AG09309 (cell line): ENCODE results near the gene POLA2.

Experiments used
- DNase-seq: peaks from one replicate; pipeline ENCODE4 v3.0.0-alpha.2; 2010; ENCODE audit warnings: low read depth
- H3K4me3 ChIP-seq: 2 replicates; pipeline ENCODE4 v1.5.1; 2011; ENCODE audit warnings: mild to moderate bottlenecking, low read depth, low read length, moderate library complexity; ENCODE audit not compliant: control insufficient read depth
- CTCF ChIP-seq: IDR thresholded peaks from 2 replicates; pipeline ENCODE4 v1.5.1; 2011; ENCODE audit warnings: mild to moderate bottlenecking, low read depth, low read length, inconsistent platforms; ENCODE audit not compliant: insufficient read depth, control insufficient read depth; ENCODE audit errors: missing control alignments

The POLA2 gene

GRCh38 chr11:65341856-65342255 lies 80.1 kb downstream of the POLA2 start:
- no peak overlapping the region for H3K4me3 ChIP-seq
- TF ChIP-seq CTCF = no peak
- no peak for DNase-seq
